HG02642 (cell line): Measurements from ENCODE around the gene SMYD4.

Source experiments
- ATAC-seq: cut with Tn5 transposase; IDR thresholded peaks from one replicate; pipeline ENCODE4 v1.9.1; 2021; ENCODE audit warnings: mild to moderate bottlenecking; ENCODE audit not compliant: unreplicated experiment, poor library complexity

Gene SMYD4

GRCh38 chr17:1735418-1735817 lies 94.3 kb downstream of the SMYD4 start:
- ATAC-seq = no peak

- no peak for ATAC-seq
Measured at GRCh38 chr17:1733759-1734158, 95.9 kb downstream of the SMYD4 start.

- no peak for ATAC-seq
Measured at GRCh38 chr17:1732833-1733321, 96.8 kb downstream of the SMYD4 start.

GRCh38 chr17:1732241-1732832 lies 97.4 kb downstream of the SMYD4 start:
- no peak for ATAC-seq

GRCh38 chr17:1731194-1731506 lies 98.6 kb downstream of the SMYD4 start:
- ATAC-seq = no peak

- no peak for ATAC-seq
Measured at GRCh38 chr17:1730326-1731193, 99.1 kb downstream of the SMYD4 start.

GRCh38 chr17:1729966-1730325 lies 99.8 kb downstream of the SMYD4 start:
- no peak for ATAC-seq
